Activated CD8-positive, alpha-beta memory T cell treated with anti-CD3 and anti-CD28 coated beads, Interleukin-2, amount 50 U/mL, for 1 hour (primary cell): ENCODE measurements around the gene DOCK4.

Experiments used
- DNase-seq: peaks from one replicate; pipeline ENCODE4 v3.0.0-alpha.2; 2020; ENCODE audit errors: extremely low read depth

The DOCK4 gene

GRCh38 chr7:112110175-112110574 is 96.0 kb downstream of the DOCK4 start:
- no peak for DNase-seq

GRCh38 chr7:112108981-112109380 is 97.2 kb downstream of the DOCK4 start:
- DNase-seq, result no peak

DNA sequence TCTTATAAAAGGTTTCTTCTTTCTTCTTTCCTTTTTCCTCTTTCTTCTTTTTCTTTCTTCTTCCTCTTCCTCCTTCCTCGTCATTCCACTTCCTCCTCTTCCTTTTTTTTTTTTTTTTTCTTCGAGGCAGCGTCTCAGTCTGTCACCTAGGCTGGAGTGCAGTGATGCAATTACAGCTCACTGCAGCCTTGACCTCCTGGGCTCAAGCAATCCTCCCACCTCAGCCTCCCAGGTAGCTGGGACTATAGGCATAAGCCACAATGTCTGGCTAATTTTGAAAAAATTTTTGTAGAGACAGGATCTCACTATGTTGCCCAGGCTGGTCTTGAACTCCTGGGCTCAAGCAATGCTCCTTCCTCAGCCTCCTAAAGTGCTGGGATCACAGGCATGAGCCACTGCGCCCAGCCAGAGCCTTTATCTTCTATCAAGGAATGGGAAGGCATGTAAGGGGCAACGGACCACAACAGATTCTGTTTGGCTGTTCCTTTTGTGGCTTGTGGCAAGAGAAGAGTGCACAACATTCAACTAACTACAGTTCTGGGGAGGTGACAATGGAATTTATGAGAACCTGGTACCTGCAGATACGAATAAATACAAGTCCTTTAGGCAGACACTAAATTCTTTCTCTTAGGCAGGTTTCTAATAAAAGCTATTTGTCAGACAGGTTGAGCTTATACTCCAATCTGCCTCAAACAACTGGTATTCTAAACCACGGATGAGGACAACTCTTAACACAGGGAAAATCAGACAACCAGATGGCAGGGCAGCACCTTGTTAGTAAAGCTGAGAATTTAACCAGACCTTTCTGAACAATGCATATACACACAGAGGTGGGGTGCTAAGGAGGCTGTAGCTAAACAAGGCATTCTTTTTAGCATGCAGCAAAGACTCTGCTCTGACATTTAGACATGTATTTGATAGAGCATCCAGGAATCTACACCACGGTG is 100.3 kb downstream of the DOCK4 start:
- no peak for DNase-seq

- no peak for DNase-seq
These were observed 102.1 kb downstream of the DOCK4 start for GRCh38 chr7:112104120-112104519.

- no peak for DNase-seq
These were observed 103.0 kb downstream of the DOCK4 start for GRCh38 chr7:112103246-112103645.

DNA sequence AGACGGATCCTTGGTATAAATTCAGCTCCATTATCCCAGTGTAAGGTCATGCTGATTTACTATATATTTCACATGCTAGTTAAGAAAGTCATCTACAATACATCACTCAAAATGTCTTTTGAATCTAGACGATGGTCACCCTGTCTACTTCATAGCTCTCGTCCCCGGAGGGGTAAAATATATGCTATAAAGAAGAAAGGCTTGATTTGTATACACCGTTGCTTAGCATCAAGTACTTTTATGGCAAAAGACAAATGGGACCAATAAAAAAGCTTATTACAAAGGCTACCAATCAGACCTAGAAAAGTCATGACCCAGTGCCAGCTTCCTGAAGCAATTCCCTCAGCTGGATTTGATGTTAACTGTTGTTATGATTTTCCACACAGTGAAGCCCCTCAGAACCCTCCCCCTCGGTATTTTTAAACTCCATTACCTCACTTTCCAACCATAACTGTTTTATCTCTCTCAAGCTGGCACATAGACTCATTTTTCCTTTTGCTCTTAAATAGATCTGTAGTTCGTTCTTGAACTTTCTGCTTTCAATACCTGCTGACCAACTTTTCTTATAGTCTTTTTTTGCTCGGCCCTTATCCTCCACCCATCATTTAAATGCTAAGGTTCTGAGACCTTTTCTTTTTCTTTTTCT is 104.9 kb downstream of the DOCK4 start:
- DNase-seq, result no peak

DNA sequence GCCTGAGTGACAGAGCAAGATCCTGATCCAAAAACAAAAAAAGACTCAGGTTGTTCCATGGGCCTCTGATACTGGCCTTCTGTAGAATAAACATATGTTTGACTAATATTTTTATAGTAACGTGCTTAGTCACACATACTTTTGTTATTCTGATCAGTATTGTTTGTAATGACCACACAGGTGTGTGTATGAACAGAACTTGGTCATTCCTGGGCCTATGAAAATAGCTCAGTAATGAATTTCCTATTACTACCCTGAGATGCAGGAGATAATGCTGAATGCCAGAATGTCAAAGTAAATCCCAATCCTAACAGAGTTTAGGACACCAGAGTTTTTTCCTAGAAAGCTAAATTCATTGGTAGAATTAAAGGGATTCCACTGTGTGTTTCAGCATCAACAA is 108.7 kb downstream of the DOCK4 start:
- no peak for DNase-seq

DNA sequence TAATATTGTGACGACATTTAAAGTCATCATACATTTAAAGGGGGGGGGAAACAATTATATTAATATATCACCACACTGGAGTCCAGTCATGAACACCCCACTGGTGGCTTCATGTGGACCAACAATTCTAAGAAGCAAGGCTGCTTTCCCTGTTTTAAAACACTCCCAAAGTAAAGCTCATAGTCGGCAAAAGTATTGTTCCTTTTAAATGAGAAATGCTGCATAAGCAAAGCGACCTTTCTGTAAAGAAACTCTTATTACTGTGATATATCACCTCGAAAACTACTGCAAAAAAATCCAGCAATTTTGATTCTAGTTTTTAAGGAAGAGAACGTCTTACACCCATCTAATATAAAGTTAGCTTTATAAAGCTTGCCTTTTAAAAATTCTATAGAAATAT is 112.8 kb downstream of the DOCK4 start:
- DNase-seq, result no peak

GRCh38 chr7:112092709-112093395 is 113.3 kb downstream of the DOCK4 start:
- DNase-seq, result no peak

GRCh38 chr7:112092306-112092705 is 113.9 kb downstream of the DOCK4 start:
- DNase-seq, result no peak

GRCh38 chr7:112091768-112092167 is 114.4 kb downstream of the DOCK4 start:
- no peak for DNase-seq

DNA sequence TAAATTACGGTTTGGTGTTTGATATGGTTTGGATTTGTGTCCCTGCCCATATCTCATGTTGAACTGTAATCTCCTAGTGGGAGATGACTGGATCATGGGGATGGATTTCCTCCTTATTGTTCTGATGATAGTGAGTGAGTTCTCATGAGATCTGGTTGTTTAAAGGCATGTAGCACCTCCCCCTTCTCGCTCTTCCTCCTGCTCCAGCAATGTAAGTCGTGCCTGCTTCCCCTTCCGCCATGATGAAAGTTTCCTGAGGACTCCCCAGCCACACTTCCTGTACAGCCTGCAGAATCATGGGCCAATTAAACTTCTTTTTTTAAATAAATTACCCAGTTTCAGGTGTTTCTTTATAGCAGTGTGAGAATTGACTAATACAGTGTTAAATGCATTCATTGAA is 116.6 kb downstream of the DOCK4 start:
- no peak for DNase-seq

DNA sequence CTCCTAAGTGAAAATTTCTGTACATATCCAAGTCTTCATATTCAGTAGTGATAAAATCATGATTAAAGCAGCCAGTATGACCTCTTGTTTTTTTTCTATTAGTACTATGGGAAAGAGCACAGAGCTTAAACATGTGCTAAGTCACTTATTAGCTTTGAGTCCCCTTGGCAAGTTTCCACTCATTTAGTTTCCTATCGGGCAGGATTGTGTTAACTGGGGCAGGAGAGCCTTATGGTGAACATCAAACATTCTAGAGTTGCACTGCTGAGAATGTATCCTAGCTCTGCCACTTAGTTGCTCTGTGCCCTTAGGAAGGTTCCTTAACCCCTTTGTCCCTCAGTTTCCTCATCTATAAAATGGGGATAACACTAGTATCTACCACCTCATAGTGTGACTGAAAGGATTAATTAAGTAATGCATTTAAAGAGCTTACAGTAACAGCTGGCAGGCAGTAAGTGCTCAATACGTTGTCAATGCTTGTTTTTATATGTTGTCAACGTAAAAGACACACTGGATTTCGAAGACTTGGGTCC is 117.6 kb downstream of the DOCK4 start:
- no peak for DNase-seq

DNA sequence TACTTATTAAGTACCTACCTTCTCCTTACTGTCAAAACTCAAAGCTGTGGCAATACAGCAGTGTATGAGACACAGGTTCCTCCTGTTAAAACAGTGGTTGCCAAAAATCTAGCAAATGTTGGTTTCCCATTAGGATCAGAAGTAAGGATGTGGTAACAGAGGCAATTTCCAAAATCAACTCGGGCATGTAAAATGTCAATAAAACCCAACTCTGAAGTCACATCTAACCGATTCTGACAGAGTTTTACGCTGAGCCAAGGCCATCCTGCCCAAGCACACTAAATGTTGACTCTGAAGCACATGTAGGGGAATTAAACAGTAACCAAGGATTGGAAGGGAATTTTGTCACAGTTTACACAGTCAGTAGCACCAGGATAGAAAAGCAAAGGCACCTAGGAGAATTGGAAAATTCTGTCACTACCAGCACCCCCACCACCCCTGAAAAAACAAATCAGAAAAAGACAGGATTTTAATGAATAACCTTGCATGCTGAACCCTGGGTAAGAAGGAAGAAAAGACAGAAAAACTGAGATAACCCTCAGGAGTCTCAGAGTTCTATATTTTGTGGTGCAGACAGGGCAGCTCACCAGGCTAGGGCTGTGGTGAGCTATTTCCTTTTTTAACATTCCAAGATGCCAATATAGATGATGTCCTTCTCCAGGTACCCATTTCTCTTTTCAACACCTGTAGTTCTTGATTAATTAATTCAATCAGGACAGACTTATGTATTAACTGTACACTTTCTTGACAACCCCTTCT is 119.5 kb downstream of the DOCK4 start:
- DNase-seq, result no peak

GRCh38 chr7:112084520-112084971 is 121.7 kb downstream of the DOCK4 start:
- no peak for DNase-seq

GRCh38 chr7:112083776-112084355 is 122.3 kb downstream of the DOCK4 start:
- no peak for DNase-seq

DNA sequence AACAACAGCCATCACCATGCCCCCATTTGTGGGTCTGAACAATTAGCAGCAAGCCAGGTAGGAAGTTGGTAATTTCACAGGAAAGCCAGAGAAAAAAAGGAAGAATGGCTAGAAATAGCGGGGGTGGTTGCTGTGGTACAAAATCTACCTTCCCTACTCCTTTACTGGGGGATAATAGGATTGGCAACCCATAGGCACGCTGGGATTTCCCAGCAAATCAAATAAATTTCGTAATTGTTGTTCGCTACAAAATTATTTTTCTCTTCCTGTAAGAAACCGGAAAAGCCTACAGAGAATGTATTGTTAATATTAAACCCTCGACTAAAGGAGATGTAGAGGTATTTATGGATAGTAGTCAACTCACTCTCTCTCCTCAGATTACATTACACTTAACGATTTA is 123.9 kb downstream of the DOCK4 start:
- DNase-seq, result no peak

DNA sequence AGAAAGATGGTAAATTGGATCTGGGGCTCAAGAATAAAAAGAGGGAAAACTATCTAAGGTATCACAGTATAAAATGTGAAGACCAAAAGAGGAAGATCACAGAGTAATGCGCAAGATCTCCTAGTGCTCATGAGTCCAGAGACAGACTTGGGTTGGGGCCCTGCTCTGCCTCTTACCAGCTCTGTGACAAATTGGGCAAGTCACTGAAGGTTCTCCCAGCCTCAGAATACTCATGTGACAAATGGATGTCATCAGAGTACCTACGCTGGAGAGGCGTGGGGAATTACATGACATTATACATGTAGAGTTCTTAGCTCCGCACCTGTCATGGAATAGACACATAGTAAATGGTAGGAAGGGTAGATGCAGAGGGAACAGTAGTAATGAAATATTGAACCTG is 124.4 kb downstream of the DOCK4 start:
- no peak for DNase-seq

GRCh38 chr7:112080978-112081377 is 125.2 kb downstream of the DOCK4 start:
- no peak for DNase-seq

GRCh38 chr7:112080441-112080840 is 125.8 kb downstream of the DOCK4 start:
- no peak for DNase-seq

DNA sequence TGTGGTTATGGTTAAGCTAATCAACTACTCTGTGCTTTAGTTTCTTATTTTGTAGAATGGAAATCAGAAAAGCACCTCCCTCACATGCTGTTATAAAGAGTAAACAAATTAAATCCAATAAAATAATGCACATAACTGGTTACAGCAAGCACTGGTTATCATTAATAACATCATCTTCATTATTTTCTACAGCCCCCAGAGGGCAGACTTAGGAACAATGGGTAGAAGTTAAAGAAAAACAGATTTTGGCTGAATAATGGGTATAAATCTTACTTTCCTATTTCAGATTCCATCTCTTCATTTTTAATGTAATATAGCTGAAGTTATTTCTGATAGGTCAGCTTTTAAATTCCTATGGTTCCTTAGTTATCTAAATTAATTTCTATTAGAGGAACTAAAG is 126.5 kb downstream of the DOCK4 start:
- DNase-seq, result no peak
